Activated CD4-positive, alpha-beta T cell treated with anti-CD3 and anti-CD28 coated beads, Interleukin-2, amount 50 U/mL, for 1 hour (primary cell): Measurements from ENCODE around the gene KRT73.

Source experiments
- DNase-seq: peaks from one replicate; pipeline ENCODE4 v3.0.0-alpha.2; 2020

The KRT73 gene

DNA sequence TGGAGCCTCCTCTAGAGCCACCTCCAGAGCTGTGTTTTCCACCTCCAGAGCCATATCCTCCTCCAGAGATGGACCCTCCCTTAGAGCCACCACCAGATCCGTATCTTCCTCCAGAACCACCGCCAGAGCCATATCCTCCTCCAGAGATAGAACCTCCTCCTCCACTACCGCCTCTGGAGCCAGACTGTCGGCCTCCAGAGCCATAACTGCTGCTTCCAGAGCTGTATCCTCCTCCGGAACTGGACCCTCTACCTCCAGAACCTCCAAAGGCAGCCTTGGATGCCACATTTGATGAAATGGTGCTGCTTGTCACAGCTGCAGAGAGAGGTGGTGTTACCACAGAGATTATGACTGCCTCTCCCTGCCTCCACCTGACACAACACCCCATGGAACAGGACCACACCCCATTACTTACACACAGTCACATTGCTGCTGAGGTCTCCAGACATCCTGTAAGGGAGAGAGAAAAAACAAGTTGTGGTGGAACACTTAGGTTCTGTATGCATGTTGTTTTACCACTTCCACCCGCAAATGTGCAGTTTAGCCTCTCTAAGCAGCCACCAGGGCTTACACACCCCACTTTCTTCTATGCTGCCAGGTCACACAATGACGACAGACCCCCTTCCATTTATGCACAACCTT lies 26.9 kb upstream of the KRT73 start:
- DNase-seq, result peak; percentile 28

- no peak for DNase-seq
Measured at GRCh38 chr12:52644078-52644415, 25.7 kb upstream of the KRT73 start.

DNA sequence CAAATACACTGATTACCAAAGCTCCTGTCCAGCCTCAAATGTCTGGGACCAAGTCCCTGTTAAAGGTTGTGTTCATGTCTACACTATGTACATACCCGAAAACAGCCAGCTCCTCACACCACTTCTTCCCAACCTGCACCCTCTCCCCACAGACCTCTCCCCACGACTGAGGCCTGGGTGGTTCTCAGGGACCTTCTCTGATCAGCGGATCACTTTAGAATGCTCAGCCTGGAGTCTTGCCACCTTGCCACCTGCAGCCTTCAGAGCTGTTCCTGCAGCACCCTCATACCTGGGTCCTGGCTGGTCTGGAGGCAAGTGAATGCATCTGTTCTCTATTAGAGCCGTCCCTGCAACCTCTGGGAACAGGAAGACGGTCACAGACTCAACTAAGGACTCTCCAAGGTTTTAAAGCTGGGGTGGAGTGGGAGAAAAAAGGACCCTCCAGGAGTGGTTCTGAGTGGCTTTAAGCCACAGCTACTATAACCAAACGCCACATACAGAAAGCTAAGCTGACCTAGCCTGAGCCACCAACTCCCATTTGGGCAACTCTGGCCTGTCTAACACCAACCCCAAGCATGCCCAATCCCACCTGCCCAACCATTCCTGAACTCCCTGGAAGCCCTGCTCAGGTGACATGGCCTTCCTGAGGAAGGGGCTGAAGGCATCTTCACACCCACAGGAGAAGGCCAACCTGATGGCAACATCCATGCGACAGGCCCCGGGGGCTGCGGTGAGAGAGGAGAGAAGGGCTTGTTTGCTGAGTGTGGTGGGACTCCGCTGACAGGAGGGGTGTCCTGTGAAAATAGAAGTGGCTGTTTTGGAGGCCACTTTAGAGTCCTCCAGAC lies 25.1 kb upstream of the KRT73 start:
- no peak for DNase-seq

DNA sequence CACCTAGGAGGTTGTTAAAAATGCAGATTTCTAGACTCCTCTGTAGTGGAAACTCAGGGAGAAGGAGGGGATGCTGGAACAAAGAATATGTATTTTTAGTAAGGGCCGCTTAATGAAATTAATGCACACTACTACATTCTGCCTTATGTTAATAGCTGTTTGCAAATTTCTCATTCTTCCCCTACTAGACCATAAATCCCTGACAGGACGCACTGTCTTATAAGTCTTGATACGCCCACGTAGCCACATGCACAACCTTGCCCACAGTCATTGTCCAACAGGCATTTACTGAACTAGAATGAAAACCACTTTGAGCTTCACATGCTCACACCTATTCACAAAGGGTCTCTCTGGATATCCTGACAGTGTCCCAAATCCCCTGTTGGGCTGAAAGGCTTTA lies 23.1 kb upstream of the KRT73 start:
- no peak for DNase-seq

- no peak for DNase-seq
Measured at GRCh38 chr12:52637299-52637698, 18.9 kb upstream of the KRT73 start.

DNA sequence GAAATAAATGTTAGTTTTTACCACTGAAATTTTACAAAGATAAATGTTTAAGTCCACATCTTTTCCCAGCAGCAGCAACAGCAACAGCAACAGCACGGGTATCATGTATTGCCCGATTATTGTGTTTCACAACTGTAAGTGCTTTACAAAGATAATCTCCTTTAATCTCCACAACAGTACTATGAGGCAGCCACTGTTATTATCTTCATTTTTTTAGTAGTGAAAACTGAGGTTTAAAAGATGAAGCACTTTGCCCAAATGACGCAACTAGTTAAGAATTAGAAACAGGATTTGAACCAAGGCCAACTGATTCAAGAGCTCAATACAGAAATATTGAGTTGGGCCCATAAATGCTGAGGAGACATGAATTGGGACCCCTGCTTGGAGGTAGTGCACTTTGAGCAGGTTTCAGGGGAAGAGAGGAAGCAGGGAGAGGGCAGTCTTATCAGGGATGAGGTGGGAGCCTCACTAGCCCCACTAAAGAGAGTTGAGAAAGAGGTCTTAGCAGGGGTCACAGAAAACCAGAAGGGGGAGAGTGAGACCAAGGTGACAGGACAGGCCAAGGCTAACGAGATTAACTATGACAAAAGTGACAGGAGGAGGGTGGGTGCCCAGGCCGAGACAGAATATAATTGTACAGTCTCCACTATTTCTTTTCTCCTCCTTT lies 18.4 kb upstream of the KRT73 start:
- no peak for DNase-seq

GRCh38 chr12:52636189-52636588 lies 17.8 kb upstream of the KRT73 start:
- DNase-seq, result no peak

DNA sequence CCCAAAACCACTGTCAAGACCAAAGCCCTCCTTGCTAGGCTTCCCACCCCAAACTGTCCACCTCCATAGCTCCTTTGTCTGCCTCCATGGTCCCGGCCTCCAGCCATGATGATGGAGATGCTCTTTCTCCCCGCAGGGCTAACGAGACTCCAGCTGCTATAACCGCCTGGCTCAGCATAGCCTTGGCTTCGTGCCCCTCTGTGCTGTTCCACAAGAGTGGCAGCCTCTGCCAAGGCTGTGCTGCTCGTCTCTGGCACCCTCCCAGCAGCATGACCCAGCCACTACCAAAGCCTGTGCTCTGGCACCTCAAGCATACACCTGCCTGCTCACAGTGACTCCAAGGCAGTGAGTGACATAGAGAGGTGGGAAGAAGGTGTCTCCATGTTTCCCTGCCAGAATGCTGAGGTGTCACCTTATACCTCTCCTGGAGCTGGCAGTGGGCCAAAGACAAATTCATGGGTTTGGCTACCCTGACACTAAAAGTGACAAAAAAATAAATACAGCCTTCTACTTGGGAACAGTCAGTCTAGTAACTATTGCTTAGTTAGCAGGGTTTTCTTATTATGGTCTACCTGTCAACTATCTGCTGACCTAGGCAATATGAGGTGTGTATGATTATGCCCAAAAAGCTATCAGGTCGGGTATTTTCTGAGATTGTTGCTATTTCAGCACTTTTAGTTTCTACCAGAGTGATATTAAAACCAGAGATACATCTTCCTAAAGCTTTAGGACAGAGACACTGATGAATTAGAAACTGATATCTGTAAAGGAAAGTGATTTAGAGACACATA lies 16.1 kb upstream of the KRT73 start:
- DNase-seq, result no peak

- no peak for DNase-seq
Measured at GRCh38 chr12:52633383-52633782, 15.0 kb upstream of the KRT73 start.

DNA sequence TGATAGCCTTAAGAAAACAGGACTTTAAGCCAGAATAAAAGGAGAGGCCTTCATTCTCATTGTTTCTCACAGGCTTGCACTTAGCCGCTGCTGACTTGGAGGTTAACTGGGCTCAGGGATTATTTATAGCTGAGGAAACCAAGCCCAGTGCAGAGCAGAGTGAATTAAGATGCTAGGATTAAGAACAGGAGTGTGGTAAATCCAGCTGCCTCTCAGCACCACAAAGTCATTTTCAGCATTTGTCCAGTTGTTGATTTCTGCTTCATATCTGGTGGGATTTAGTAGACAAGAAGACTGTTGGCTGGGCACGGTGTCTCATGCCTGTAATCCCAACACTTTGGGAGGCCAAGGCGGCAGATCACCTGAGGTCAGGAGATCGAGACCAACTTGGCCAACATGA lies 14.3 kb upstream of the KRT73 start:
- no peak for DNase-seq

GRCh38 chr12:52631676-52632459 lies 13.5 kb upstream of the KRT73 start:
- DNase-seq, result no peak

DNA sequence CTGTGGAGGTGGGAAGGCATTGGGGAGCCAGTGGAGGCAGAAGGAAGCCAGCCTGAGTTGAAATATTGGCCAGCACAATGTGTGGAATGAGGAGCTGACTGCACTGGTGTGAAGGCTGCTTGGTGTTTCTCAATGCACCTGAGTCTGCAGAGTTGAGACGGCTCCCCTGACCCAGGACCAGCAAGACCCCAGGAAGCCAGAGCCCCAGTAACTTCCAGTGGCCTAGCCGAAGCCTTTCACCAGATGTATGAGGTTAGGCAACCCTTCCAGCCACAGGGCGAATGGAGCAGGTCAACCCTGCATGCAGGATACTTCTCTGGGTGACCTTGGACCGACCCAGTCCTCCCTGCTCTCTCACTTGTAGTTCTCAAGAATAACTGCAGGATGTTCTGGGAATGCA lies 12.9 kb upstream of the KRT73 start:
- DNase-seq, result no peak

DNA sequence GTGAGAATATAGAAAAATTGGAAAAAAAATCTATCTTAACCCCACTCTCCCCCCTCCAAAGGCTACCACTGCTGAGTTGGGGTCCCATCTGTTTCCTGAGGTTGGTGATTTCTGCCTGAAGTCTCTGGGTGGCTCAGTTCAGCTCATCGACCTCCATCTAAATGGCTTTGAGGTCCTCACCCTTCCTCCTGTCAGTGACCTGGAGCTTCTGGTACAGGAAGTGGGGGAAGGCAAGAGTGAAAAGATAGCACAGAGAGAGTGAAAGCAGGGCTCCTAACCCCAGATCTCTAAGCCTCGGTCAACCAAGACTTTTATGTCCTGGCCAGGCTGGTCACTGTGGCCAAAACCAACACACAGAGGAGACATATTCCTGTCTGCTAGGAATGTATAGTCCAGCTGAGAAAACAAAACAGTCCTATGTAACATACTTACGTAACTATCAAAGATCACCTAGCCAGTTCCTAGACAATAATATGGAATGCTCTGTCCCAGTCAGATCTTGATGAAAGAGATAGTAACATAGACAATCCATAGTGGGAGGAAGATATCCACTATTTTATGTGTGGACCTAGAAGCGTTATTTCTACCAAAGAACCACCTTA lies 12.3 kb upstream of the KRT73 start:
- no peak for DNase-seq

DNA sequence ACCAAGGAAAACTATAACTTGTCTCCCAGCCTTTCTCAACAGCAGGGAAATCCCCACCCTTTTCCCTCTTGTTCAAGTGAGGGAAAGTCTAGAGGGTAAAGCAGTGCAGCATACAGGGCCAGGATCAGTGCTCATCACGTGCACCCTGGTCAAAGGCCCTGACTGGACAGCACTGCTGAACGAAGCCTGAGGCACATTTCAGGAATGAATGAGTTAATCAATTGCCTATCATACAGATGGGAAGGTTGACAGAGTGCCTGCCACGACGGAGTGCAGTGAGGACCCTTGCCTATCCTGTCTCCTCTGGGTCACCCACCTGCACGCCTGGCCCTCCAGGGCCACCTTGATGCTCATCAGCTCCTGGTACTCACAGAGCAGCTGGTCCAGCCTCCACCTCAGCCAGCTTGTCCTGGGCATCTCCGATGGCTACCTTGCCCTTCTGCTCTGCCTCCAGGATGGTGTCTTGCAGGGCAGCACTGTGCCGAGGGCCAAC lies 11.7 kb upstream of the KRT73 start:
- no peak for DNase-seq

DNA sequence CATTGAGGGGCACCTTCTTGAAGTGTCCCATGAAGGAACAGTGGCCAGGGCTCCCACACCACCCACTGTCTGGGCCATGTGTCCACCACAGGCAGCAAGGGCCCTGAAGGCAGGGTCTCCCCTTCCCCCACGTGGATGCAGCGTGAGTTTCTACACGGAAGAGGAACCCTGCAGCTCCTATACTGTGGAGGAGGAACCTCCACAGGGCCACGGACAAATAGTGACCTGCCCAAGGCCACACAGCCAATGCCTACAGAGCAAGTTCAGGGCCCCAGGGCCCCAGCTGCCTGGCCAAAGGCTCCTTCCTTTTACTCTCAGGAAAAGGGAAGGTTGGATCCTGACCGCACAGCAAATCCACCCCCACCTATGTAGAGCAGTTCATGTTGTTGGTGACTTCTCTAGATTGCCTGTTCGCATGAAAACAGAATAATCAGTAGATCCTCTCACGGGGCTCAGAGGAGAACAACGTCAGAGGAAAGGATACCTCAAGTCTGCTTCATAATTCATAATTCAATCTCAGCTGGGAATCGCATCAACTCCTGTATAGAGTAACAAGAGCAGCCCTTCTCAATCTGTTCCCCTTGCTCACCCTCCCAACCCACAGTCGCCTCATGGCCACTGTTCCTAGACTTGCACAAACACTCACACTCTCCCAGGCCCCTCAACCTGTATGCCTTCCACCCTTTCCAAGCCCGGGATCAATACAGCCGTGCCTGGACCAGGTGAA lies 11.1 kb upstream of the KRT73 start:
- DNase-seq, result no peak

DNA sequence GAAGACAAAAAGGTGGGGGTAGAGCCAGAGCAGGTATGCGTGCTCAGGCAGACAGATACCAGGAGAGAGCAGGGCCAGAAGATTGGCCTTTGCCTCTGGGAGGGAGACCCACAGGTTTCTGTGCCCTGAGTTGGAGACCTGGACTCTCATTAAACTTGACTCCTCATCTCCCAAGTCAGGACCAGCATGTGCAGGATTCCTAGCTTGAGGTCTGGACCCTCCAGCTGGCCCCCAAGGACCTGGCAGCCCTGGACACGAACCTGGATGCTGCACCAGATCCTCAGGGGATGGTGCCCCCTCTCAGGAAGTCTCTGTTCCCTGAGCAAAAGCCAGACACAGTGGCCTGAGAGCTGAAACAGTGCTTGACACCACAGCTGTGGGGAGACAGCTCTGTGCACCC lies 10.5 kb upstream of the KRT73 start:
- no peak for DNase-seq

DNA sequence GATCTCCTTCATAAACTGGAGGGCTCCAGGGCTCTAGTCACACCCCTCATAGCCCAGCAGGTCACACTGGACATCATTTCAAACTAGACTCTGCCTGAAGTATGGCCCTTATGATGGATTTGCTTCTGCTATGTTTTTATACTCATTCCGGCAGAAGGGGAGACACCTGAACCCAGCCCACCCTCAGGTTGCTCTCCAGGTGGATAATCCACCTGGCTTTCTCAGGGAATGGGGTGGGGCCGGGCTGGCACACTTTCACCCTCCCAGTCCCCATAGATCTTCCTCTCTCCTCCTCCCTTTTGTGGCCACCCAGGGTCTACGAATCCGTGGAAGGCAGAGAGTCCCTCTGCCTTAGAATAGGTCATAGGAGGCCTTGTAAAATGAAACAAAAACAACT lies 9.8 kb upstream of the KRT73 start:
- no peak for DNase-seq

GRCh38 chr12:52627395-52628110 lies 9.2 kb upstream of the KRT73 start:
- DNase-seq, result no peak

DNA sequence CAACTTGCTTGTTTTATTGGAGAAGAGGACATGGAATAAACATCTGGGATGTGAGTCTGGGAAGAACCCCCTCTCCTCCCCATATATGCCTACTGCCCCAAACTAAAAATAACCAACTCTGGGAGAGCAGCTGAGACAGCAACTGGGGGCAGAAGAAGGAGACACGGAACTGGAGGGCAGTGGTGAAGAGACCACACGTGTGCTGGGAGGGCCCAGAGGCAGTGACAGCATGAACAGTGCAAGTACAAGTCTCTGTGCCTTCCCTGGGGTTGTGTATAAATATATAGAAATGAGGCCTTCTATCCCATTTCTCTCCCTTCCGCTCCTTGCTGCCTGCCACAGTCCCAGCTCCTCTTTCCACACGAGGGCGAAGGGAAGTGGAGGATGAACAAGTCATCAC lies 4.0 kb upstream of the KRT73 start:
- no peak for DNase-seq

DNA sequence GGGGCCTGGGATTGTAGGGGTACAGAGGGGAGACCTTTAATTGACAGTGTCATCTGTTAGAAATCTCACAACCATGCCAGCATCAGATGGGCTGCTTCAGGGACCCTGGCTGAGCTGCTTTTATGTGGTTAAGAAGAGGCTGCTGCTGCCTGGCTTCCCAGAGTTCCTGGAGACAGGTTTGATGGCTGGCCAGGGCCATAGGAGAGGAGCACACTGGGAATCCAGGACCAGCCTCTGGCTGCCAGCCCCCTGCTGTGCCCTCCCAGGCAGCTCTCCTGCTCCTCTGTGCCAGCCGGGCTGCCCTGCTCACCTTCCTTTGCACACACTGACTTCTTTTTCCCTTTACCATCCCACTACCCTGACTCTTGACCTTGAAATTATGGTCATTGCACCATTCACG lies 507 bp upstream of the KRT73 start:
- DNase-seq, result no peak

- DNase-seq, result no peak
Measured at GRCh38 chr12:52617403-52617785, 965 bp downstream of the KRT73 start.
